Fibroblast of lung (primary cell): ENCODE measurements around the gene BRME1. TPM values are rescaled to one million over a fixed set of nuclear protein-coding genes. Genes with fewer than 3 reads are reported as not detected.

Source experiments
- DNase-seq, 2 donors: peaks; one replicate each; pipeline versions ENCODE4 v3.0.0 to v3.0.0-alpha.2; 2010; ENCODE audit warnings: low read depth in 2 of 2
- H2AFZ ChIP-seq: 2 replicates; pipeline ENCODE4 v1.5.1; 2012; ENCODE audit warnings: low read length, control low read depth, inconsistent platforms
- H3K27ac ChIP-seq: 2 replicates; pipeline ENCODE4 v1.5.1; 2011; ENCODE audit warnings: low read length, control low read depth; ENCODE audit not compliant: insufficient read depth
- H3K27me3 ChIP-seq: 2 replicates; pipeline ENCODE4 v1.5.1; 2011; ENCODE audit warnings: mild to moderate bottlenecking, low read length; ENCODE audit not compliant: control insufficient read depth, insufficient read depth
- H3K36me3 ChIP-seq: 2 replicates; pipeline ENCODE4 v1.5.1; 2011; ENCODE audit warnings: low read length; ENCODE audit not compliant: control insufficient read depth, insufficient read depth
- H3K4me1 ChIP-seq: 2 replicates; pipeline ENCODE4 v1.5.1; 2011; ENCODE audit warnings: low read length; ENCODE audit not compliant: control insufficient read depth, insufficient read depth; ENCODE audit errors: extremely low read depth
- H3K4me2 ChIP-seq: 2 replicates; pipeline ENCODE4 v1.5.1; 2011; ENCODE audit warnings: low read length, control low read depth; ENCODE audit not compliant: insufficient read depth; ENCODE audit errors: extremely low read depth
- H3K4me3 ChIP-seq, 4 experiments: fragments of 200-600 bp in 1 of 4; sonication (generic) in 1 of 4; replicated peaks in 1 of 4; 2 replicates each; pipeline ENCODE4 v1.5.1; 2011 to 2016; ENCODE audit warnings: low read length in 4 of 4, low read depth in 3 of 4, mild to moderate bottlenecking in 3 of 4, control low read depth in 2 of 4, inconsistent platforms in 1 of 4, mixed read lengths in 1 of 4; ENCODE audit not compliant: insufficient read depth in 1 of 4; ENCODE audit errors: control extremely low read depth in 1 of 4
- H3K79me2 ChIP-seq: 2 replicates; pipeline ENCODE4 v1.5.1; 2012; ENCODE audit warnings: mild to moderate bottlenecking, low read length, inconsistent platforms; ENCODE audit not compliant: control insufficient read depth, insufficient read depth
- H3K9ac ChIP-seq: 2 replicates; pipeline ENCODE4 v1.5.1; 2011; ENCODE audit warnings: mild to moderate bottlenecking, low read length, control low read depth; ENCODE audit not compliant: insufficient read depth
- H3K9me3 ChIP-seq: 2 replicates; pipeline ENCODE4 v1.5.1; 2012; ENCODE audit warnings: low read depth, low read length; ENCODE audit not compliant: control insufficient read depth, insufficient read depth
- H4K20me1 ChIP-seq: 2 replicates; pipeline ENCODE4 v1.5.1; 2011; ENCODE audit warnings: low read length; ENCODE audit not compliant: control insufficient read depth, insufficient read depth; ENCODE audit errors: extremely low read depth
- CTCF ChIP-seq, 2 donors: IDR thresholded peaks in 1 of 2; conservative IDR thresholded peaks in 1 of 2; 1 replicate in 1 of 2; 2 replicates in 1 of 2; pipeline ENCODE4 v1.5.1; 2011 to 2012; ENCODE audit warnings: low read length in 2 of 2, control low read depth in 1 of 2, inconsistent platforms in 1 of 2, low read depth in 1 of 2, mild to moderate bottlenecking in 1 of 2
- EZH2 ChIP-seq: IDR thresholded peaks from 2 replicates; pipeline ENCODE4 v1.5.1; 2012; ENCODE audit warnings: low read length, control low read depth, mild to moderate bottlenecking; ENCODE audit errors: missing control alignments
- polyA plus RNA-seq, 2 donors: library from polyadenylated mRNA; depleted of rRNA in 1 of 2; stranded (reverse) in 1 of 2; unstranded in 1 of 2; fragments of >200 nt; gene quantifications; 2 replicates each; pipeline ENCODE4 v1.2.1, GENCODE V29; 2011 to 2012; ENCODE audit warnings: missing spikeins in 1 of 2
- total RNA-seq: library from RNA; depleted of rRNA; stranded (reverse); fragments of >200 nt; gene quantifications from 2 replicates; pipeline ENCODE4 v1.2.1, GENCODE V29; 2014

BRME1 gene
- total and polyA plus RNA-seq, 2 donors (not counting 1 experiment from before 2014, with no cell fraction given) = 0.23 to 0.83 TPM

- Histone ChIP-seq H3K9me3 (no peaks in the 10 kb centered on the region), H3K36me3 (no peaks in the 10 kb centered on the region), H3K79me2 (no peaks in the 10 kb centered on the region), H3K4me2 (no peak overlapping the region), H3K4me3 (no peak overlapping the region), H3K27ac (no peak overlapping the region), H4K20me1 (no peaks in the 10 kb centered on the region), H3K9ac (no peak overlapping the region), H3K27me3 (peaks cover 2% of the 10 kb centered on the region), H2AFZ (no peak overlapping the region), H3K4me1 (no peaks in the 10 kb centered on the region)
- peak in 1 of 2 donors; percentile 36 for DNase-seq
- no peak for TF ChIP-seq EZH2
- no peak for TF ChIP-seq CTCF (conservative IDR thresholded peaks at IDR 0.05 in 1 of 2, IDR thresholded peaks at IDR 0.05 in 1 of 2; ENCODE audit: low read depth in 1 of 2, low read length in 2 of 2)
Measured at GRCh38 chr19:13887517-13887916, 18.4 kb downstream of the BRME1 start.

GRCh38 chr19:13887018-13887436 lies 18.9 kb downstream of the BRME1 start:
- H3K9ac ChIP-seq = no peak overlapping the region
- H3K27ac ChIP-seq = no peak overlapping the region
- H3K9me3 ChIP-seq = no peaks in the 10 kb centered on the region
- DNase-seq = no peak
- H3K79me2 ChIP-seq = no peaks in the 10 kb centered on the region
- H2AFZ ChIP-seq = no peak overlapping the region
- no peaks in the 10 kb centered on the region for H3K4me1 ChIP-seq
- H3K36me3 ChIP-seq = no peaks in the 10 kb centered on the region
- TF ChIP-seq EZH2 (no peak), CTCF (conservative IDR thresholded peaks at IDR 0.05 in 1 of 2, IDR thresholded peaks at IDR 0.05 in 1 of 2; ENCODE audit: low read depth in 1 of 2, low read length in 2 of 2) (no peak)
- no peaks in the 10 kb centered on the region for H4K20me1 ChIP-seq
- no peak overlapping the region for H3K4me2 ChIP-seq
- H3K4me3 ChIP-seq = no peak overlapping the region
- H3K27me3 ChIP-seq = peaks cover 2% of the 10 kb centered on the region

- no peak overlapping the region for H3K4me2 ChIP-seq
- TF ChIP-seq EZH2 (no peak), CTCF (conservative IDR thresholded peaks at IDR 0.05 in 1 of 2, IDR thresholded peaks at IDR 0.05 in 1 of 2; ENCODE audit: low read depth in 1 of 2, low read length in 2 of 2) (no peak)
- no peaks in the 10 kb centered on the region for H3K36me3 ChIP-seq
- H3K4me3 ChIP-seq = no peak overlapping the region
- H3K27ac ChIP-seq = no peak overlapping the region
- H3K4me1 ChIP-seq = peaks cover 7% of the 10 kb centered on the region
- H3K9me3 ChIP-seq = no peaks in the 10 kb centered on the region
- no peaks in the 10 kb centered on the region for H4K20me1 ChIP-seq
- no peaks in the 10 kb centered on the region for H3K79me2 ChIP-seq
- no peak overlapping the region for H2AFZ ChIP-seq
- no peak for DNase-seq
- no peak overlapping the region for H3K9ac ChIP-seq
- H3K27me3 ChIP-seq = peaks cover 2% of the 10 kb centered on the region
Measured at GRCh38 chr19:13885826-13886365, 20.0 kb downstream of the BRME1 start.
